ENCODE data around the gene CCDC117. TPM values are rescaled to one million over a fixed set of nuclear protein-coding genes. Genes with fewer than 3 reads are reported as not detected.
A peak's percentile ranks its signal among the peaks of the same experiment; 100 is the strongest.
"Not testable (repeated sequence)": the region's sequence is repeated elsewhere in the genome, so short reads cannot be mapped to it uniquely, and the experiment has no call there.

Gene CCDC117
- total RNA-seq, 1 experiment from 2014 or later, result 36.1 TPM

- H3K27me3 ChIP-seq (ENCODE audit: control insufficient read depth, insufficient read depth, low read length); H3K4me3 ChIP-seq (ENCODE audit: insufficient read depth, low read depth, low read length); H3K36me3 ChIP-seq (replicated peaks; ENCODE audit: control insufficient read depth, insufficient read depth, low read length); DNase-seq: not testable (repeated sequence)
These were observed 18.0 kb upstream of the CCDC117 start for GRCh38 chr22:28754512-28754911.

GRCh38 chr22:28759861-28760560 is 12.5 kb upstream of the CCDC117 start:
- Histone ChIP-seq H3K27me3 (ENCODE audit: control insufficient read depth, insufficient read depth, low read length) (no peaks in the 10 kb centered on the region), H3K4me3 (ENCODE audit: insufficient read depth, low read depth, low read length) (no peak overlapping the region), H3K36me3 (replicated peaks; ENCODE audit: control insufficient read depth, insufficient read depth, low read length) (no peaks in the 10 kb centered on the region)
- DNase-seq, result peak; percentile 49

- Histone ChIP-seq H3K36me3 (replicated peaks; ENCODE audit: control insufficient read depth, insufficient read depth, low read length) (no peaks in the 10 kb centered on the region), H3K4me3 (ENCODE audit: insufficient read depth, low read depth, low read length) (no peak overlapping the region)
- DNase-seq, result no peak
These were observed 11.1 kb upstream of the CCDC117 start for GRCh38 chr22:28761449-28761755.

DNA sequence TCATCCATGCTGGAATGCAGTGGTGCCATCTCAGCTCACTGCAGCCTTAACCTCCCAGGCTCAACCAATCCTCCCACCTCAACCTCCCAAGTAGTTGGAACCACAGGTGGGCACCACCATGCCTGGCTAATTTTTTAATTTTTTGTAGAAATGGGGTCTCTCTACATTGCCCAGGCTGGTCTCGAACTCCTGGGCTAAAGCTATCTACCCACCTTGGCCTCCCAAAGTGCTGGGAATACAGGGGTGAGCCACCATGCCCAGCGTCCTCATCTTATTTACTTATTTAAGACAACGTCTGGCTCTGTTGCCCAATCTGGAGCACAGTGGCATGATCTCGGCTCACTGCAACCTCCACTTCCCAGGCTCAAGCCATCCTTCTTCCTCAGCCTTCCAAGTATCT is 10.5 kb upstream of the CCDC117 start:
- not testable (repeated sequence) for H3K36me3 ChIP-seq (replicated peaks; ENCODE audit: control insufficient read depth, insufficient read depth, low read length); H3K4me3 ChIP-seq (ENCODE audit: insufficient read depth, low read depth, low read length); DNase-seq; H3K27me3 ChIP-seq (ENCODE audit: control insufficient read depth, insufficient read depth, low read length)

More at GRCh38 chr22:28761449-28761755, 11.1 kb upstream of the CCDC117 start:
- no peaks in the 10 kb centered on the region for H3K27me3 ChIP-seq (ENCODE audit: control insufficient read depth, insufficient read depth, low read length)

DNA sequence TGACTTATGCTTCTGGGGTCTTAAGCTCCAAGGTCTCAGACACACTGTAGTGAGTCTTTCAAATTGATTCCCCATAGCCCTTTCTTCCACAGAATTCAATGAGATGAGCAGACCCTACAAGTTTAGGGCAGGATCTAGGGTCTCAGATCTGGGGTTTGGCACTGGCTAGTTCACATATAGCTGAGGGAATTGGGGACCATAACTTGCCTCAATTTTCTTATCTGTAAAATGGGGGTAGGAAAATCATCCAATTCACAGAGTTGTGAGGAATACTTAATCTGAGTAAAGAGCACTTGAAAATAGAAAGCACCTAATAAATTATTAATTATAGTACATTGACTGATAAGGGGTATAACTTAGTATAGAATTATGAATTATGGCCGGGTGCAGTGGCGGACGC is 5.9 kb upstream of the CCDC117 start:
- Histone ChIP-seq H3K36me3 (replicated peaks; ENCODE audit: control insufficient read depth, insufficient read depth, low read length) (no peaks in the 10 kb centered on the region), H3K27me3 (ENCODE audit: control insufficient read depth, insufficient read depth, low read length) (no peaks in the 10 kb centered on the region), H3K4me3 (ENCODE audit: insufficient read depth, low read depth, low read length) (no peak overlapping the region)
- no peak for DNase-seq

GRCh38 chr22:28768701-28769393 is 3.6 kb upstream of the CCDC117 start:
- H3K4me3 ChIP-seq (ENCODE audit: insufficient read depth, low read depth, low read length), result no peak overlapping the region
- no peaks in the 10 kb centered on the region for H3K36me3 ChIP-seq (replicated peaks; ENCODE audit: control insufficient read depth, insufficient read depth, low read length)
- no peaks in the 10 kb centered on the region for H3K27me3 ChIP-seq (ENCODE audit: control insufficient read depth, insufficient read depth, low read length)
- DNase-seq, result no peak

DNA sequence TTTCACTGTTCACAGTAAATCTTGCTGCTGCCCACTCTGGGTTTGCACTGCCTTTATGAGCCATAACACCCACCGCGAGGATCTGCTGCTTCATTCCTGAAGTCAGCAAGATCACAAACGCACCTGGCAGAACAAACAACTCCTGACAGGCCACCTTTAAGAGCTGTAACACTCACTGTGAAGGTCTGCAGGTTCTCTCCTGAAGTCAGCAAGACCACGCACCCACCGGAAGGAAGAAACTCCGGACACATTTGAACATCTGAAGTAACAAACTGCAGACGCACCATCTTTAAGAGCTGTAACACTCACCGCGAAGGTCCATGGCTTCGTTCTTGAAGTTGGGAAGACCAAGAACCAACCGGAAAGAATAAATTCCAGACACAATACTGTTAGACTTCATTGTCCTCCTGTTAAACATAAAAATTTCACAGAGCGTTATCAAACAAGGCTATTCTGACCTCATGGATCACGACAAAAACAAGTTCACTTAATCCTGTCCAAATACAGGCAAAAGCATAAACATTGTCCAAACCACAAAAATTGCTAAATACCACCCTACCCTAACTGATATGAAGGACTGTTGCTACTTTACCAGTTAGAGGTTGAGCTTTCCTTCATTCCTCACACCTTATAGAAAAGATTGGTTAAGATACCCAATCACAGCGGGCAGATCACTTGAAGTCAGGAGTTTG is 3.0 kb upstream of the CCDC117 start:
- H3K36me3 ChIP-seq (replicated peaks; ENCODE audit: control insufficient read depth, insufficient read depth, low read length), result peaks cover 2% of the 10 kb centered on the region
- no peaks in the 10 kb centered on the region for H3K27me3 ChIP-seq (ENCODE audit: control insufficient read depth, insufficient read depth, low read length)
- H3K4me3 ChIP-seq (ENCODE audit: insufficient read depth, low read depth, low read length), result no peak overlapping the region
- DNase-seq, result no peak

DNA sequence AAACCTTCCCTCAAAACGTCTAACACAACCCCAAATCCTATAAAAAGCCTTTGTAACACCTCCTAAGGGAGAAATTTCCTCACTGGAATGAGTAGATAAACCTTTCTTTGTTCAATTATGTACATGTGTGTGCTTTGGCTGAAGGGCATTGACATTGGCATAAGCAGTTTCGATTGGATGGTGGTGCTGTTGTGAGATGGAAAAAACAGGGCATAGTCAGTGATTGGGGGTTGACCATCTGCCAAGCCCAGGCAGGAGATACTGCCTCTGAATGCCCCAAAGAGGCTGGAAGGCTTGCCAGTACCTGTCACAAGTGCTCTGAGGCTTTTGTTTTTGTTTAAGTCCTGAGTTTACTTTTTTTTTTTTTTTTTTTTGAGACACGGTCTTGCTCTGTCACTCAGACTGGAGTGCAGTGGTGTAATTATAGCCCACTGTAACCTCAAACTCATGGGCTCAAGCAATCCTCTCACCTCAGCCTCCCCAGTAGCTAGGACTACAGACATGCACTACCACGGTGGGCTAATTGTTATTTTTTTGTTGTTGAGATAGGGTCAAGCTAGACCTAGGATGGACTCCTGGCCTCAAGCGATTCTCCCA is 1.2 kb upstream of the CCDC117 start:
- no peak for DNase-seq
- H3K36me3 ChIP-seq (replicated peaks; ENCODE audit: control insufficient read depth, insufficient read depth, low read length), result peaks cover 8% of the 10 kb centered on the region
- H3K27me3 ChIP-seq (ENCODE audit: control insufficient read depth, insufficient read depth, low read length), result no peaks in the 10 kb centered on the region
- no peak overlapping the region for H3K4me3 ChIP-seq (ENCODE audit: insufficient read depth, low read depth, low read length)

DNA sequence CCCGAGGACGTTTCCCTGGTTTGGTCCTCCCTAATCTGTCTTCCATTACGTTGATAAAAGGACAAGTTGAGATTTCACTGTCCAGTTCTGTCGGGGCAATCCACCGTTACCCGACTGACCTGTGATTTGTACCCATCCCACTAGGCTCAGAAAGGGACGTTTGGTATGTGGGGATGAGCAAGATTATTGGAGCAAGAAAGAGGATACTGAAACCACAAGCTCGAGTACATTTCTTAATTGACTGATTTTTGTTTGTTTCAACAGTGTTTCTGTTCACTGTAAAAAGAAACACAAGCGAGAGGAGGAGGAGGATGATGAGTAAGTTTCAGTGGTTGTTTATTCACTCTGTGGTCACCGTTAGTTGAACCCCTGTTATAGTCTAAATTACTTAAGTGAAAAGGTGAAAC is 969 bp downstream of the CCDC117 start:
- Histone ChIP-seq H3K4me3 (ENCODE audit: insufficient read depth, low read depth, low read length) (peak overlapping the region; percentile 83), H3K36me3 (replicated peaks; ENCODE audit: control insufficient read depth, insufficient read depth, low read length) (peaks cover 8% of the 10 kb centered on the region), H3K27me3 (ENCODE audit: control insufficient read depth, insufficient read depth, low read length) (no peaks in the 10 kb centered on the region)
- DNase-seq, result no peak

GRCh38 chr22:28774378-28774777 is 1.9 kb downstream of the CCDC117 start:
- Histone ChIP-seq H3K36me3 (replicated peaks; ENCODE audit: control insufficient read depth, insufficient read depth, low read length) (peaks cover 8% of the 10 kb centered on the region), H3K27me3 (ENCODE audit: control insufficient read depth, insufficient read depth, low read length) (no peaks in the 10 kb centered on the region), H3K4me3 (ENCODE audit: insufficient read depth, low read depth, low read length) (no peak overlapping the region)
- DNase-seq, result no peak

GRCh38 chr22:28779833-28780232 is 7.3 kb downstream of the CCDC117 start:
- Histone ChIP-seq H3K4me3 (ENCODE audit: insufficient read depth, low read depth, low read length) (no peak overlapping the region), H3K36me3 (replicated peaks; ENCODE audit: control insufficient read depth, insufficient read depth, low read length) (peaks cover 21% of the 10 kb centered on the region), H3K27me3 (ENCODE audit: control insufficient read depth, insufficient read depth, low read length) (no peaks in the 10 kb centered on the region)
- no peak for DNase-seq

- no peak for DNase-seq
- H3K36me3 ChIP-seq (replicated peaks; ENCODE audit: control insufficient read depth, insufficient read depth, low read length), result peaks cover 21% of the 10 kb centered on the region
- H3K4me3 ChIP-seq (ENCODE audit: insufficient read depth, low read depth, low read length), result no peak overlapping the region
These were observed 7.8 kb downstream of the CCDC117 start for GRCh38 chr22:28780296-28780695.

DNA sequence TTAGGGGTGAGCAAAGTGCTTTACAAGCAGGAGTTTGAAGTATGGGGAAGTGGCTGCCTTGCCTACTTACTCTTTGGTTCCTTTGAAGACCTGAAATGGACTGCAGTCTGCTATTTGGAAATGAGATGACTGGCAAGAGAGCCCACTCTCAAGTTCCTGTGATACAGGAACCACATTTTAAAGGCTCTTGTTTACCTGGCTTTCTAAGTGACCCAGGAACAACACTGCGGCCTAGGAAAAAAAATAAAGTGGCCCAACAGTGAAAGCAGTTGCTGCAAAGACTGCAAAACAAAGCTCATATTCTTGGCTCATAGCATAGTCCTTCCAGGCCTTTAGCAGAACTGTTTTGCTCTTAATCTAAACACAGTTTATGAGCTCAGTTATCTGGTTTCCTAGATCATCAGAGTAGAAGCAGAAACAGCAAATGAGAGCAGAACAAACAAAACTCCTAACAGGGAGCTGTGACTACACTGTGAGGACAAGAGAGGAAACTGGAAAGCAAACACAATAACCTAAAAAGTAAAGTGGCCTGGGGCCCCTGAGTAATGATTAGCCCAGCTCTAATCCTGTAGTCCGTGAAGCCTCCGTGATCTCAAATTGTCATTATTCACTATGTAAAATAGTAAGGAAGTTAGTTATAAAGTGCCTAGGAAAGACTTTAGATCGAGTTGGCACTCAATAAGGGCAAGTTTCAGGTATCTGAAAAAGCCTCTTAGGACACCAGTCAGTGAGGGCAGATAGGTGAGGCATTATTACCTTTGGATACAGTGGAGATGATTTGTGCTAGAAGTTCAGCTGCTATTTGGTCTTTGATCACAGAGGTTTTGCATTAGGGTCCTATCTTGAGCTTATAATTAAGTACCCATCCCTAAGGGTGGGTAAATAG is 11.5 kb downstream of the CCDC117 start:
- no peak for DNase-seq
- H3K4me3 ChIP-seq (ENCODE audit: insufficient read depth, low read depth, low read length), result no peak overlapping the region
- H3K36me3 ChIP-seq (replicated peaks; ENCODE audit: control insufficient read depth, insufficient read depth, low read length), result peaks cover 25% of the 10 kb centered on the region
- H3K27me3 ChIP-seq (ENCODE audit: control insufficient read depth, insufficient read depth, low read length), result no peaks in the 10 kb centered on the region

More at GRCh38 chr22:28780296-28780695, 7.8 kb downstream of the CCDC117 start:
- H3K27me3 ChIP-seq (ENCODE audit: control insufficient read depth, insufficient read depth, low read length), result no peaks in the 10 kb centered on the region

GRCh38 chr22:28788601-28789000 is 16.1 kb downstream of the CCDC117 start:
- H3K36me3 ChIP-seq (replicated peaks; ENCODE audit: control insufficient read depth, insufficient read depth, low read length), result peaks cover 16% of the 10 kb centered on the region
- H3K27me3 ChIP-seq (ENCODE audit: control insufficient read depth, insufficient read depth, low read length), result no peaks in the 10 kb centered on the region
- no peak overlapping the region for H3K4me3 ChIP-seq (ENCODE audit: insufficient read depth, low read depth, low read length)
- DNase-seq, result no peak
